A204.1 (cell line): Measurements from ENCODE around the gene TAAR9.
"Not testable (repeated sequence)": the region's sequence is repeated elsewhere in the genome, so short reads cannot be mapped to it uniquely, and the experiment has no call there.

ENCODE experiments used
- FAIRE-seq: peaks from 2 replicates; lab custom pipeline; 2012; peaks lifted over from hg19 to GRCh38; lab: Jason Lieb, UNC

Gene TAAR9

DNA sequence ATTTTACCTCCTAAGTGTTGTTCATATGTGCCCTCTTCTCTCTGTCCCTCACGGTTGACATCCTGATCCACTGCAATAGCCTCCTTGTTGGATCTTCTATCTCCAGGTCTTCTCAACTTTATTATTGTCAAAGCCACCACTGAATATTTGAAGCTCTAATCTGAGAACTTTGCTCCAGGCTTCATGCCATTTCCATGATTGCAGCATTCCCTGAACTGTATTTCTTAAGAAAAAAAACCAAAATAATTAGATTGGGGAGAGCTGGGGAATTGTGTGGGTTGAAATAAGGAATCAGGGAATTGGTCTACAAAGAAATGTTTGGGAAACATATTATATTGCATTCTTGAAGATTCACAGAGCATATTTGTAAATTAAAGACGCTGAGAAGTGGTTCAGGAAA, 22.7 kb upstream of the TAAR9 start:
- no peak for FAIRE-seq

DNA sequence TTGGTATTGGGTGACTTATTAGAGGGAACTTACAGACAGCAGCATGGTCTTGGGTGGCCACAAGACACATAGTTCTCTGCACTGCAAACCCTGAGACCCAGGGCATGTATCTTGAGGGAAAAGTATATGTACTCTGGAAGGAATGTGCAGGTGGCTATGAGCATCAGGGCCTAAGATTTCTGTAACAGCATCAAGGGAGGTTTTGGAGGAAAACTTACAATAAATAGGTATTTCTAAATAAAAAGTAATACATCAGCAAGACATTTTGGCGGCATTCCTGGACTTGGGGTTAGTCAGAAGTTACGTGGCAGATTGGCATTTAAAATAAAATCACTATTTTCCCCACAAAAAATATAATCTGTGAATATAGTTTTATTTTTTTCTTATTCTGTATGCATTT, 17.1 kb upstream of the TAAR9 start:
- no peak for FAIRE-seq

DNA sequence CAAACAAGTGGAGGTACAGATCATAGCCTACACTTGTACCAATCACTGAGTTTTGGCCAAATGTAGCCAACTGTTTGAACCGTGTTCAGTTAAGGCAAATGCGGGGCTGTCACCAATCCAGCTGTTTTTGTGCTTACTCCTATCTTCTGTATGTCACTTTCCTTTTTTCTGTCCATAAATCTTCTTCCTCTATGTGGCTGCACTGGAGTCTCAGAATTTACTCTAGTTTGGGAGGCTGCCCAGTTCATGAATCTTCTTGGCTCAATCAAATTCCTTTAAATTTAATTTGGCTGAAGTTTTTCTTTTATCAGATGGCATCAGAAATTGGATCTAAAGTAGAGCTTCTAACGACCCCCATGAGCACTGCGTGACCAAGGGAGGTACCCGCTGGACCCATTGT, 13.4 kb upstream of the TAAR9 start:
- no peak for FAIRE-seq

DNA sequence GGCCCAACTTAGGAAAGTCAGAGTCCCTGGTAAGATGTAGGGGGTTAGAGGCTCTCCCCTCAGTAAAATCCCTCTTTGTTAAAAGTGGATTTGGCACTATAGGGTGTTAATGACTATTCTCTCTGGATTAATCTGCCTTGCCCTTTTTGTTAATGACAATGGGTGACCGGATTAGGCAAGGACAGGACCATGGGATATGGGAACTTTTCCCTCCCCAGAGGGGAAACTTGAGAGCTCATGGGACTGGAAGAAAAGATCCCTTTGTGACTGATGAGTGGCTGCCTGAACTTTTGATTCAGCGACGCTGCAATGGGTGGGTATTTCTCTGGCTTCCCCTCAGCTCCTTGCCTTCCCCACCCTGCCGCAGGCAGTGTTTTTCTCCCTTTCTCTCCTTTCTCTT, 12.2 kb upstream of the TAAR9 start:
- no peak for FAIRE-seq

DNA sequence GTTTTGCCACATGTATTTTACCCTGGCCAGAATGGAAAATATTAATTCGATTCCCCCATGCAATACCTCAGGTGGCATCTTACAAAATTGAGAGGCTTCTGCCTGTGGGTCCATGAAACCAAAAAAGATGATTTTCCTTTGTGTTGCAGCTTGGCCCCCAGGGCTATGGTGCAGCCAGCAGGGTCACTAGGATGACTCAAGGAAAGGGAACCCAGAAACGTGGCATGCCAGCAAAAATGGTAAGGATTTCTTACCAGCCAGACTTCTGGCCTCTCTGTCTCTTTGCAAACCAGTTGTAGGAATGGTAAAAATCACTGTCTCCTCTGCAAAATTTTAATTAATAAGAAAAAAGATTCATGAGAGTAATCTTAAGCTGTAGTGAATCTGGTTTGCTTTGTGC, 11.6 kb upstream of the TAAR9 start:
- FAIRE-seq: no peak

DNA sequence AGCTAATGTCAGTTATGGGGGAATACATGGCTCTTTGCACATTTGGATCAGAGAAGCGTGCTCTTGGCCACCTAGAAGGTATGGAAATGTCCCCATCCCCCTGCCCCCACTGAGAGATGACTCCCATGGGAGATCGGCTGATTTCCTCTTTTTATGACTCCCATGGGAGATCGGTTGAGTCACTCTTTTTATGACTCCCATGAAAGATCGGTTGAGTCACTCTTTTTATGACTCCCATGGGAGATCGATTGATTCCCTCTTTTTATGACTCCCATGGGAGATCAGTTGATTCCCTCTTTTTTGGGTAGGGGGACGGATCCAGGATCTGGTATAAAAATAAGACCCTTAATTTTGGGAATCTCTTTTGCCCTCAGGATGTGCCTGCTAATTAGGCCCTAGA, 10.3 kb upstream of the TAAR9 start:
- FAIRE-seq: no peak

DNA sequence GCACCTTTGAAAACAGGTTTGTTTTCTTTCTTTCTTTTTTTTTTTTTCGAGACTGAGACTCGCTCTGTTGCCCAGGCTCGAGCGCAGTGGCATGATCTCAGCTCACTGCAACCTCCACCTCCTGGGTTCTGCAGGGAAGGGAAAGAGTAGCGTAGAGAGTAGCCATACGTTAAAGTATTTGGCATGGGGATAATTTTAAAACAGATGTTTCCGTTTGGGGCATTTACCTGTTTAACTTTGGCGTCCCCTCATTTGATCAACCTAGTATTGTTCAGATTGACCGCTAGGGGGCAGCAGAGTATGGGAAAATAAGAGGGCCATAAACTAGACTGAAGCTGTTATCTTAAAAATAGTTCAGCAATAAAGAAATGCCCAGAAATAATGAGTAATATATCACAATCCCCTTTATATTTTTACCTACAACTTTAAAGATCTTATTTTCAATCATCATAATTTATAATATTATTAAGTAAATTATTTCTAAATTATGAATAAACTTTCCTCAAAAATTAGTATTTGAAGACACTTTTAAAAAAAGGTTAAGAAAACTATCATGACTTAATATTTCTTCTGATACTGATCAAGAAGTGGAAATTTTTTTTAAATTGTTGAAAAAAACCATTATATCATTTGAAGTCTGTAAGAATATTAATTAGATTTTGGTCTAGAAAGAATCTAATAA, 7.6 kb upstream of the TAAR9 start:
- peak; percentile 94 for FAIRE-seq

DNA sequence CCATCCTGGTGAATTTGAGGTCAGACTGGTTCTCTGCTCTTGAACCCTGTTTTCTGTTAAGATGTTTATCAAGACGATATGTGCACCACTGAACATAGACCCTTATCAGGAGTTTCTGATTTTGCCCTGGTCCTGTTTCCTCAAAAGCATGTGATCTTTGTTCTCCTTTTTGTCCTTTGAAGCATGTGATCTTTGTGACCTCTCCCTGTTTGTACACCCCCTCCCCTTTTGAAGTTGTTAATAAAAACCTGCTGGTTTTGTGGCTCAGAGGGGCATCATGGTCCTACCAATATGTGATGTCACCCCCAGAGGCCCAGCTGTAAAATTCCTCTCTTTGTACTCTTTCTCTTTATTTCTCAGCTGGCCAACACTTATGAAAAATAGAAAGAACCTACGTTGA, 3.5 kb upstream of the TAAR9 start:
- FAIRE-seq: not testable (repeated sequence)

DNA sequence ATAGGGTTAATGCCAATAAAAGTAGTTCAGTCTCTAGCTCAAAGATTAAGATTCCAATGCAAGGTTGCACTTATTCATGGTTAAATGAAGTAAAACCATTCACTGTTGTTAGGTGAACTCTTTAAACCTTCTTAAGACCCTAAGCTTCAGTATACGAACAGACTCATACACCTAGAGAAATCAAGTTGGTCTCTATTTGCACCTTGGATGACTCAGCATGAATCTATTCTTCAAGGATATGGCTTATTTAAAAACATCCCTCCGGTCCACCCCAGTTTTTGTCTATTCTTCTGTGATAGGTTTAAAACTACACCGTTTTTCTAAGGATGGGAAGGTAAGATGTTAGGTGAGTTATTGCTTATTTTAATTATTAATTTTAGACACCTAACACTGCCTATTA, 932 bp upstream of the TAAR9 start:
- FAIRE-seq: no peak

DNA sequence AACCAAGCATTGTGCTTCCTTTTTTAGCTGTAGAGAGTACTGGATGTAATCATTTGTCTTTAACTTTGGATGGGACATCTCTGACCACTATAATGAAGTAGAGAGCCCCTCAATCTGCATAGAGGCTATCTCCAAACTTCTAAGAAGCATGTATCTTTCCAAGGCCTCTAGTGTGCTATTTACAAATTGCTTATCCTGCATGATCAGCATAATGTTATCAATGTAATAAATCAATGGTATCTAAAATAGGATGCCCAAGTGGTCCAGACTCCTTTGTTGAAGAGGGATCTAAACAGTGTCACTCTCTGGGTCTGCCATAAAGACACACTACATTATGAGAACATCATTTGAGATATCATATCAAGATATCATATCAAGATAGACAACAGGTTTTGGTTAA, 6.7 kb downstream of the TAAR9 start:
- FAIRE-seq: no peak

DNA sequence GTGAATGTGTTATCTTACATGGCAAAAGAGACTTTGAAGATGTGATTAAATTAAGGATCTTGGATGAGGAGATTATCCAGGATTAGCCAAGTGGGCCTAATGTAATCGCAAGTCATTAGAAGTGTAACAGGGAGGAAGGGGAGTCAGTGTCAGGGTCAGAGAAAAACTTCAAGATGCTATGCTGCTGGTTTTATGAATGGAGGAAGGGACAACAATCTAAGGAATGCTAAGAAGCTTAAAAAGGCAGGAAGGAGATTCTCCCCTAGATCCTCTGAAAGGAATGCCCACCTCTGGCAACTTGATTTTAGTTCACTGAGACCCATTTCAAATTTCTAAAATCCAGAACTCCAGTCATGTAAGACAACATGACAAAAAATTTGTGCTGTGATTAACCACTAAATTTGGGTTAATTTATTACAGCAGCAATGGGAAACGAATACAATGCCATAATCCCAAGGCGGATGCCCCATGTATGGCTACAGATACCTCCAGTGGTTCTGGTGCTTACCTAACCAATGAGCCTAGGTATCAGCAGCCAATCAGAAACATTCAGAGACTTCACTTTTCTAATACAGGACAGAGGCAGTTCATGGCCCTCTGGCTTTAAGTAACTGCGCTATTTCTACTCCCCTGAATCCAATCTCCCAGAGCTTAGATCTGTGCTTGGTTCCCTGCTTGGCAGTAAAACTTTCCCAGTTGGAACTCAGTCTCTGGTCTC, 10.8 kb downstream of the TAAR9 start:
- no peak for FAIRE-seq

DNA sequence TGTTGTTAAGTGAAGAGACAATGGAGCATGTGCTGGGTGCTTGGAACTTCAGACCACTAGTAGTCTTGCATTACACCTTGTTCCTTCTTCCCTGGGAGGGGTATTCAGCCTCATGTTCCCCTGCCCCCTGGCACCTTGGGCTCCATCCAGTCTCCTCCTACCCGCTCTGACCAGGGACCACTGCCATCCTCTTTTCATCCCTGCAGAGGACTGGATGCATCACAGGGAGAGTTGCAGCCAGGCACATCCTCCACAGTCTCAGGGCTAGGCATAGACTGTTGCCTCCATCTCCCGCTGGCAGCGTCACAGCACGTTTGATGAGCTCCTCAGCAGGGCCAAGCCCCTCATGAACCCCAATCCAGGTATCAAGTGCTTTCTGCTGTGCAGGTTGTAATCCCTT, 13.1 kb downstream of the TAAR9 start:
- FAIRE-seq: no peak

DNA sequence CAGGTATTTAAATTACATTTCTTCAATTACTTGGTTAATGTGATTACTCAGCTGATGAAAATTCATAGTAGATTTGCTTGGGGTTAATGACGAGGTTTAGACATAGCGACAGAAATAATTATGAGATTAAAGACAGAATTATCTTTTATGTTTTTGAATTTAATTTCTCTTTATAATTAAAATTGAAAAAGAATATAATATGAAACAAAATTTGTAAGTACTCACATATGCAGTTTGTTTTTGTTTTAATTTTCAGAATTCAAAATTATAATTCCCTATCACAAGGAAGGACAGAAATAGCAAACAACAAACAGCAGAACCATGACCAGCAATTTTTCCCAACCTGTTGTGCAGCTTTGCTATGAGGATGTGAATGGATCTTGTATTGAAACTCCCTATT, 14.3 kb downstream of the TAAR9 start, which contains the start of gene TAAR8:
TSS of gene TAAR8 (plus strand) at position 301 of the 400 bp plus-strand sequence. CDS start at position 322, 21 bp downstream.
- FAIRE-seq: no peak

DNA sequence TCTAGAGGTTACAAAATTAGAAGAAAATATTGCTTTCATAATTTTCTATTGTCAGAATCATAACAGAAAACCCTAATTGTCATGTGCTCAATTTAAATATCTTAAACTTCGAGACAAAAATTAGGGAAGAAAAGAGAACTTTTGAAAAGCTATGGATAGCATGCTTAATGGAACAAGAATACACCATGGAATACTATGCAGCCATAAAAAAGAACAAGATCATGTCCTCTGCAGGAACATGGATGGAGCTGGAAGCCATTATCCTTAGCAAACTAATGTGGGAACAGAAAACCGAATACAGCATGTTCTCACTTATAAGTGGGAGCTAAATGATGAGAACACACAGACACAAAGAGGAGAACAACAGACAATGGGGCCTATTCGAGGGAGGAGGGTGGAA, 22.0 kb downstream of the TAAR9 start:
- not testable (repeated sequence) for FAIRE-seq

DNA sequence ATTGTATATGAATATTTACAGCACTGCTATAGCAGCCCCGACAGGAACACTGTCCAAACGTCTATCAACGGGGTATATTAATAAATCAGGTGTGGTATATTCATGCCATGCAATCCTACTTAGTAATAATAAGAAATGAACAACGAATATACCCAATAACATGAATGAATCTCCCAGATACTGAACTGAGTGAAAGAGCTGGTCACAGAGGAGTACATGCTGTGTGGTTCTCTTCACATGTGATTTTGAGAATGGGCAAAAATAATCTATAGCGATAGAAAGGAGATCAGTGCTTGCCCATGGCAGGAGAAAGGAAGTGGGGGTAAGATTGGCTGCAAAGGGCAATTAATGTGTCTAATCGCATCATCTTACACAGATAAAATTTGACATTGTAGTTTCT, 28.3 kb downstream of the TAAR9 start:
- no peak for FAIRE-seq

DNA sequence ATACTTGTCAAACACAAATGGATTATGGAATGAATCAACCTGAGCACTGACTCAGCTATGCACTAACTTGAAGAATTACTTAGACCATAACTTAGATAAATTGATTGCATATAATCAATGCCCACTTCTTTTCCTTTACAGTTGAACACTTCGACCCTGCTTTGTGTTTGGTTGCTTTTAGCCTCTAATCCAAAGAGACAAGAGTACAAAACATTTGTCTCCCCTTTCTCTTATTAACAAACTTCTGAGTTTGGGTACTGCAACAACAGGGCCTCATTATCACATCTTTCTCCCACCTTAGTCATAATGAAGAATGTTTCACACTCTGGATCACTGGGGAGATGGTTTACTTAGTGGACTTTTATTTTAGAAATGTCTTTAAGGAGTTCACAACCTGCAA, 29.5 kb downstream of the TAAR9 start:
- no peak for FAIRE-seq

DNA sequence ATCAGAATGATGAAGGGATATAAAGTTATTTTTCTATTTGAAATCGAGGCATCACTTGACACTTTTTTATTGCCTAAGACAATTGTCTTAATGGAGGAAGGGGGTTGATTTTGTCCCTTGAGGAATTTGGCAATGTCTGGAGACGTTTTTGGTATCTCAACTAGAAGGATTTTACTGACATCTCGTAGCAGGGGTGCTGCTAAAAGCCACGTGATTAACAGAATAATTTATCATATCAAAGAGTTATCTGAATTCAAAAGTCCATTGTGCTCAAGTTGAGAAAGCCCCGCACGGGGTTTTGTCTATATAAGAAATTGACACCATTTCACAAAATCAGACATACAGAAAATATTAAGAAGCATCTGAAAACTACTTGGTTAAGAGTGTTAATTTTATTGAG, 30.5 kb downstream of the TAAR9 start:
- FAIRE-seq: no peak

DNA sequence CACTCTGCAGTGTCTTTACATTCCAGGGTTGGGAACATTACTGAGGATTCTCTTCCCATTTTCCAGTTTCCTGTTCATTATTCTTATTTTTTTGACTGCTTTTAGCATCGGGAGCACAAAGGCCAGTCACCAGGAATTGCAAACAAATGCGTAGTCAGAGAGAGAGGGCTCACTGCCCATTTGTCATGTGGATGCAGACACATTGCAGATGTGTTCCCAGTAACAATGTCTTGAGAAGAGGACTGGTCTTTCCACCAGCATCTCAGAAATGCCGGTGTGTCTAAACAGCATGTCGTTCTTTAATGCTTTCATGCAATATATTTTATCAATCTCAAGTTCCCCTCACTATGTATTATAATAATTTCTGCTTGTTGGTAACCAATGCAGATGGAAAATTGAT, 31.1 kb downstream of the TAAR9 start:
- FAIRE-seq: no peak

DNA sequence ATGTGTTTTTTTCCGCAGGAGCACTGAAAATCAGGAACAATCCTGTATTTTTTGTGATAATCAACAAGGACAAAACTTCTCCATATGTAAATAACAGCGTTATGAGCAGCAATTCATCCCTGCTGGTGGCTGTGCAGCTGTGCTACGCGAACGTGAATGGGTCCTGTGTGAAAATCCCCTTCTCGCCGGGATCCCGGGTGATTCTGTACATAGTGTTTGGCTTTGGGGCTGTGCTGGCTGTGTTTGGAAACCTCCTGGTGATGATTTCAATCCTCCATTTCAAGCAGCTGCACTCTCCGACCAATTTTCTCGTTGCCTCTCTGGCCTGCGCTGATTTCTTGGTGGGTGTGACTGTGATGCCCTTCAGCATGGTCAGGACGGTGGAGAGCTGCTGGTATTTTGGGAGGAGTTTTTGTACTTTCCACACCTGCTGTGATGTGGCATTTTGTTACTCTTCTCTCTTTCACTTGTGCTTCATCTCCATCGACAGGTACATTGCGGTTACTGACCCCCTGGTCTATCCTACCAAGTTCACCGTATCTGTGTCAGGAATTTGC, 32.2 kb downstream of the TAAR9 start, which contains the start of gene TAAR6:
TSS of gene TAAR6 (plus strand) at position 102 of the 557 bp plus-strand sequence. CDS start at position 102, 0 bp downstream.
- FAIRE-seq: no peak

DNA sequence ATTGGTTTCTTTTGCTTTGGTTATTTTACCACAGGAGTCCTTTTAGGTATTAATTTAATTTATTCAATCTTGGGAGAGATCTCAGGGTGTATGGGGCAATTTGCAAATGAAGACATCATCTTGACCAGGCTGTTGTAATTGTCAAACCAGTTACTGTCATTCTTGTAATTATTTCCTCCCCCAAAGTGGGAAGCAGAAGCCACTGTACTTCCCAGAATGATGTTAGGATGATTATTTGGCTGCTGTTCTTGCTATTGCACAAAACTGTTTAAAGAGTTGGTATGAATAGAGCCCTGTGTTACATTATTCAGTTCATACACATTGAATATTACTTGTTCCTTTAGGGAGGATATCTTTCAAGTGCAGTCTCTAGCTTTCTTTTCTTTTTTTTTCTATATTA, 33.7 kb downstream of the TAAR9 start:
- FAIRE-seq: no peak

DNA sequence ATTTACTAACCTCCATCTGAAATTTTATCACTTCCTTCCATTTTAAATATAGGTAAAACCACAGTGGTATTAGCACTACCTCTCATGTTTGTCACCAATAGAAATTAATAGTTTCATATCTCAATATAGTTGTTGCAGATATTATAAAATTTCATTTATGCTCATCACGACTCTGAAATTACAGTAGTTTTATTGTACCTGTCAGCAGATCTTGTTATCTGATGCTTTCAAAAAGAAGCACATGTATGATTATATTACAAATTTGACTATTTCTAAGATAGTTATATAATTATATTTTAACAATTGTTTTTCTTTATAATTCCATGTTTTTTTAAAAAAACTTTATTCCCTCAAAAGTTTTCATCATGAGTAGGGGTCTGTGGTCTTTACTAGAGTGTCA, 46.6 kb downstream of the TAAR9 start:
- FAIRE-seq: no peak

DNA sequence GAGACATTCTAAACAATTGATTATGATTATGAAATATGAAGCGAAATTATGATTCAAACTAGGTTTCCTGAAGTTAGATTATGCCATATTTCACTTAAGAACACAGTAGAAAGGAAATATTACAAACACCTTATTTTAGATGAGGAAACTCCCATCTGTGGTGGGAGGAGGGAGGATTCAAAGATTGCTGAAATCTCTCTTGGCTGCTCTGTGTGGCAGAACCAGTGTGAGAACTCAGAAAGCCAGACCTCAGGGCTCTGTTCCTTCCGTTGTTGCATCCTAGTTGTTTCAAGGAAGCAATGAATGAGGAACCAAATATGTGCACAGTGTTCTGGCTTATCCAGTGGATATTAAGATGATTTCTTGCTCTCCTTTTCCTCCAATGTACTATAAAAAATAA, 49.3 kb downstream of the TAAR9 start:
- FAIRE-seq: no peak
